Mesenchymal stem cell (in vitro differentiated cells and primary cell): ENCODE results near the gene ASIC2.

Source experiments
- DNase-seq: peaks from one replicate; pipeline ENCODE4 v3.0.0-alpha.2; 2013
- H2AFZ ChIP-seq: one replicate; pipeline ENCODE4 v1.6.1; 2013; ENCODE audit warnings: low read depth, mild to moderate bottlenecking, control low read depth, inconsistent platforms, low read length, moderate library complexity
- H2AK5ac ChIP-seq: 2 replicates; pipeline ENCODE4 v1.6.1; 2013; ENCODE audit warnings: low read length, moderate library complexity, mild to moderate bottlenecking, inconsistent platforms; ENCODE audit not compliant: severe bottlenecking
- H2BK120ac ChIP-seq: one replicate; pipeline ENCODE4 v1.6.1; 2013; ENCODE audit warnings: low read depth, mild to moderate bottlenecking, inconsistent platforms, low read length, moderate library complexity
- H2BK12ac ChIP-seq, 2 experiments: one replicate each; pipeline ENCODE4 v1.6.1; 2013; ENCODE audit warnings: inconsistent platforms in 2 of 2, low read length in 2 of 2, mild to moderate bottlenecking in 2 of 2, moderate library complexity in 2 of 2, control low read depth in 1 of 2
- H2BK15ac ChIP-seq: one replicate; pipeline ENCODE4 v1.6.1; 2013; ENCODE audit warnings: mild to moderate bottlenecking, low read depth, inconsistent platforms; ENCODE audit not compliant: poor library complexity, severe bottlenecking
- H2BK5ac ChIP-seq: 2 replicates; pipeline ENCODE4 v1.6.1; 2013; ENCODE audit warnings: low read depth, mild to moderate bottlenecking, low read length, control low read depth, inconsistent platforms; ENCODE audit not compliant: poor library complexity, severe bottlenecking
- H3K14ac ChIP-seq, 2 experiments: one replicate each; pipeline ENCODE4 v1.6.1; 2013; ENCODE audit warnings: inconsistent platforms in 2 of 2, low read length in 2 of 2, control low read depth in 1 of 2, mild to moderate bottlenecking in 1 of 2, moderate library complexity in 1 of 2
- H3K18ac ChIP-seq, 2 experiments: one replicate each; pipeline ENCODE4 v1.6.1; 2013; ENCODE audit warnings: inconsistent platforms in 2 of 2, low read length in 2 of 2, control low read depth in 1 of 2, low read depth in 1 of 2, mild to moderate bottlenecking in 1 of 2
- H3K23ac ChIP-seq, 2 experiments: one replicate each; pipeline ENCODE4 v1.6.1; 2013; ENCODE audit warnings: inconsistent platforms in 2 of 2, low read length in 2 of 2, mild to moderate bottlenecking in 2 of 2, moderate library complexity in 2 of 2, control low read depth in 1 of 2
- H3K27ac ChIP-seq: 2 replicates; pipeline ENCODE4 v1.5.1; 2013; ENCODE audit warnings: mild to moderate bottlenecking, moderate library complexity, low read length, control low read depth, inconsistent platforms; ENCODE audit not compliant: poor library complexity, severe bottlenecking
- H3K27me3 ChIP-seq, 2 experiments: 2 replicates each; pipeline versions ENCODE4 v1.6.1 to v1.7.0; 2013; ENCODE audit warnings: low read length in 2 of 2, mild to moderate bottlenecking in 2 of 2, moderate library complexity in 2 of 2, control low read depth in 1 of 2, inconsistent platforms in 1 of 2; ENCODE audit not compliant: control insufficient read depth in 1 of 2, insufficient read depth in 1 of 2
- H3K36me3 ChIP-seq, 2 experiments: 2 replicates each; pipeline versions ENCODE4 v1.6.1 to v1.7.0; 2013; ENCODE audit warnings: low read length in 2 of 2, control low read depth in 1 of 2, inconsistent platforms in 1 of 2, low read depth in 1 of 2, mild to moderate bottlenecking in 1 of 2; ENCODE audit not compliant: insufficient read depth in 2 of 2, control insufficient read depth in 1 of 2
- H3K4ac ChIP-seq, 2 experiments: one replicate each; pipeline ENCODE4 v1.6.1; 2013; ENCODE audit warnings: inconsistent platforms in 2 of 2, low read length in 2 of 2, mild to moderate bottlenecking in 2 of 2, moderate library complexity in 2 of 2, control low read depth in 1 of 2, low read depth in 1 of 2
- H3K4me1 ChIP-seq: 2 replicates; pipeline ENCODE4 v1.6.1; 2013; ENCODE audit warnings: low read depth, low read length, control low read depth; ENCODE audit not compliant: control insufficient read depth, insufficient read depth
- H3K4me2 ChIP-seq: 2 replicates; pipeline ENCODE4 v1.6.1; 2013; ENCODE audit warnings: low read length, mild to moderate bottlenecking, inconsistent platforms; ENCODE audit not compliant: poor library complexity, severe bottlenecking
- H3K4me3 ChIP-seq, 2 experiments: 2 replicates each; pipeline versions ENCODE4 v1.5.1 to v1.7.0; 2013; ENCODE audit warnings: low read length in 2 of 2, mild to moderate bottlenecking in 2 of 2, control low read depth in 1 of 2, low read depth in 1 of 2; ENCODE audit not compliant: insufficient read depth in 1 of 2
- H3K79me1 ChIP-seq: replicated peaks from 2 replicates; pipeline ENCODE4 v1.6.1; 2013; ENCODE audit warnings: mild to moderate bottlenecking, control low read depth, low read length, inconsistent platforms; ENCODE audit not compliant: poor library complexity, severe bottlenecking
- H3K9ac ChIP-seq: 2 replicates; pipeline ENCODE4 v1.7.0; 2013; ENCODE audit warnings: mild to moderate bottlenecking, low read length, moderate library complexity
- H3K9me3 ChIP-seq: 2 replicates; pipeline ENCODE4 v1.7.0; 2013; ENCODE audit warnings: mild to moderate bottlenecking, low read length; ENCODE audit not compliant: control insufficient read depth
- H4K8ac ChIP-seq: one replicate; pipeline ENCODE4 v1.6.1; 2013; ENCODE audit warnings: inconsistent platforms, mild to moderate bottlenecking, low read length, moderate library complexity
- H4K91ac ChIP-seq: one replicate; pipeline ENCODE4 v1.6.1; 2013; ENCODE audit warnings: mild to moderate bottlenecking, low read length, inconsistent platforms
- WGBS: methylation state at CpG from one replicate; pipeline ENCODE4 v1.1.7; 2013; ENCODE audit warnings: mixed read lengths; 5-methylcytosine and 5-hydroxymethylcytosine counted together

ASIC2 gene

DNA sequence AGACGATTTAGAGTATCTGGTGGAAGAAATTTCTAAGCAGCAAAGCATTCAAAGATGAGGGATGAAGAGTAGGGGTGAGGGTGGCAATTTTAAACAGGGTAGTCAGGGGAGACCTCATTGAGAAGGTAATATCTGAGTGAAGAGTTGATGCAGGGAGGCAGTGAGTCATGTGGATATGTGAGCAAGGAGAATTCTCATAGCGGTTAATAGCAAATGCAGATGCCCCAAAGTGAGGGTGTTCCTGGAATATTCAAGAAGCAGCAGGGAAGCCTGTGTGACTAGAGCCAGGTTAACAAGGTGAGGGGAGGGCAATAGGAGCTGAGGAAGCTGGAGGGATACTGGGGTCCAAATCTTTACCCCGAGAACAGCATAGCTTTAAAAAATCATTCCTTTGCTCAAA lies 187.2 kb downstream of the ASIC2 start:
- WGBS, result 35% methylated on average over 2 of the region's 3 CpGs
- peaks cover 0 to 20% of the 10 kb centered on the region in 2 experiments for H3K27me3 ChIP-seq

DNA sequence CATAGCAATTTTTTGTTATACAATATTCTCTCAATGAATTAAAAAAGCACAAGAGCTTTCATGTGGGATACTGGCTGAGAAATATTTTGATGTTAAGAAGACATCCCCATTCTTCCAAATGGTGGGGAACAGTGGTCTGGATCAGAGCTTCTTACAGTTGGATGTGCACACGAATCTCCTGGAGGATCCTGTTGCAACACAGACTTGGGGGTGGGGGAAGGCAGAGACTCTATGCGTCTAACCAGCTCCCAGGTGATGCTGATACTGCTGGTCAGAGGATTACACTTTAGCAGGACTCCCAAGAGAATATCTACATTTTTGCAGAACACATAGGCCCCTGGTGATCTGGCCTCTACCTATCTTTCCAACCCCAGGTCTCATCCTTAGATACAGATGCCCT lies 193.2 kb downstream of the ASIC2 start:
- Histone ChIP-seq H3K4ac (no peak overlapping the region), H3K4me2 (no peak overlapping the region), H3K18ac (no peak overlapping the region), H3K27ac (no peak overlapping the region), H3K4me3 (no peak overlapping the region), H2BK5ac (no peak overlapping the region), H3K27me3 (peaks cover 0 to 45% of the 10 kb centered on the region in 2 experiments), H4K8ac (no peak overlapping the region), H4K91ac (no peak overlapping the region), H3K36me3 (no peaks in the 10 kb centered on the region), H2BK15ac (no peak overlapping the region), H2BK120ac (no peak overlapping the region), H3K9ac (no peak overlapping the region), H3K79me1 (no peaks in the 10 kb centered on the region), H3K23ac (no peak overlapping the region), H3K4me1 (no peaks in the 10 kb centered on the region), H3K9me3 (peaks cover 2% of the 10 kb centered on the region), H3K14ac (no peak overlapping the region), H2AFZ (no peak overlapping the region), H2AK5ac (no peak overlapping the region), H2BK12ac (no peak overlapping the region)
- 61% methylated on average over 2 of the region's 2 CpGs for WGBS
- no peak for DNase-seq

More for the DNA sequence above, 187.2 kb downstream of the ASIC2 start:
- no peaks in the 10 kb centered on the region for H3K79me1 ChIP-seq
- no peak overlapping the region for H2BK15ac ChIP-seq
- no peak overlapping the region for H3K18ac ChIP-seq
- no peaks in the 10 kb centered on the region for H3K36me3 ChIP-seq
- peaks cover 5% of the 10 kb centered on the region for H3K9me3 ChIP-seq
- H2AFZ ChIP-seq, result no peak overlapping the region
- DNase-seq, result no peak
- H3K14ac ChIP-seq, result no peak overlapping the region
- no peak overlapping the region for H3K9ac ChIP-seq
- H3K27ac ChIP-seq, result no peak overlapping the region
- no peak overlapping the region for H2AK5ac ChIP-seq
- no peaks in the 10 kb centered on the region for H3K4me1 ChIP-seq
- H2BK5ac ChIP-seq, result no peak overlapping the region
- H4K8ac ChIP-seq, result no peak overlapping the region
- H2BK120ac ChIP-seq, result no peak overlapping the region
- no peak overlapping the region for H3K23ac ChIP-seq
- H3K4me2 ChIP-seq, result no peak overlapping the region
- H4K91ac ChIP-seq, result no peak overlapping the region
- no peak overlapping the region for H2BK12ac ChIP-seq
- H3K4ac ChIP-seq, result no peak overlapping the region
- no peak overlapping the region for H3K4me3 ChIP-seq

DNA sequence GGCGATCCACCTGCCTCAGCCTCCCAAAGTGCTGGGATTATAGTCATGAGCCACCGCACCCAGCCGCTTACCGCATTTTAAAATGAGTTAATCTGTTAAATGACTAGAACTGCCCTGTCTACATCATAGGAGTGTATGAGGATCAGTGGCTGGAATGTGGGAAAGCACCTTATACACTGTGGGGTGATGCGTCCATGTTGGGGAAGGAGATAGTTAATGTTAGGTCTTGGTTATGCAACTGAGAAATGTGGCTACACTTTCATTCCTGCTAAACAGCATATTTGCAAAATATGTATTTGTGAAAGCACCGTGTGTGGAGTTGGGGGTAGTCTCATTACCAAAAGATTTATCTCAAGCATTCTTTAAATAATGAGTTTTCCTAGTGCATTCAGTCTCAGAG lies 193.8 kb downstream of the ASIC2 start:
- WGBS, result 96% methylated on average over 5 of the region's 6 CpGs
- Histone ChIP-seq H2AK5ac (no peak overlapping the region), H3K4me2 (no peak overlapping the region), H3K14ac (no peak overlapping the region), H2BK15ac (no peak overlapping the region), H3K4ac (no peak overlapping the region), H3K27ac (no peak overlapping the region), H2BK5ac (no peak overlapping the region), H3K23ac (no peak overlapping the region), H2BK120ac (no peak overlapping the region), H3K4me3 (no peak overlapping the region), H3K4me1 (no peaks in the 10 kb centered on the region), H3K18ac (no peak overlapping the region), H3K27me3 (peaks cover 0 to 45% of the 10 kb centered on the region in 2 experiments), H4K91ac (no peak overlapping the region), H3K9me3 (no peaks in the 10 kb centered on the region), H2BK12ac (no peak overlapping the region), H3K9ac (no peak overlapping the region), H4K8ac (no peak overlapping the region), H3K79me1 (no peaks in the 10 kb centered on the region), H2AFZ (no peak overlapping the region), H3K36me3 (no peaks in the 10 kb centered on the region)
- no peak for DNase-seq

DNA sequence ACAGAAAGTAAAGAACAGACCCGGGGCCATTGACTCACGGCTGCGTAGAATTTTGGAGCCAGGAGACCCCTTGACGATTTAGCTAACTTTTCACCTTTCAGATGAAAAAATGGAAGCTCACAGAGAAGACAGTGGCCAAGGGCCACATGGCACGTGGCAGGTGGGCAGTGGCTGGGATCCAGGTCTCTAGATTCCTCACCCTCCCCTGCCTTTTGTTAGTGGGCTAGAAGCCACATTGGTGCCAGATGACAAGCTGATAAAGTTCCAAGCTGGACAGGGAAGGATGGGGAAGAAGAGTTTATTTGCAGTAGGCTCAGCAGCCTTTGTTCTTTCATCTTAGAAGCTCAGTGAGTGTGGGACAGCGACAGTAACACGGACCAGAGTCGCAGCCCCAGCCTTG lies 195.7 kb downstream of the ASIC2 start:
- Histone ChIP-seq H3K27ac (no peak overlapping the region), H3K4me2 (no peak overlapping the region), H4K91ac (no peak overlapping the region), H4K8ac (no peak overlapping the region), H3K4ac (no peak overlapping the region), H3K4me3 (no peak overlapping the region), H3K18ac (no peak overlapping the region), H3K4me1 (no peaks in the 10 kb centered on the region), H3K36me3 (no peaks in the 10 kb centered on the region), H3K23ac (no peak overlapping the region), H3K14ac (no peak overlapping the region), H2BK120ac (no peak overlapping the region), H3K9ac (no peak overlapping the region), H2AFZ (no peak overlapping the region), H3K9me3 (no peaks in the 10 kb centered on the region), H2BK15ac (no peak overlapping the region), H2BK5ac (no peak overlapping the region), H2AK5ac (no peak overlapping the region), H3K79me1 (no peaks in the 10 kb centered on the region), H3K27me3 (peaks cover 4 to 61% of the 10 kb centered on the region in 2 experiments), H2BK12ac (no peak overlapping the region)
- 80% methylated on average over 8 of the region's 8 CpGs for WGBS
- DNase-seq, result no peak
